HepG2 (cell line): ENCODE results near the gene CEBPA. TPM values are rescaled to one million over a fixed set of nuclear protein-coding genes. Genes with fewer than 3 reads are reported as not detected.

Experiments
- CREM ChIP-seq, 2 experiments: sonication (generic) in 1 of 2; formaldehyde crosslinking in 1 of 2; IDR thresholded peaks; 2 replicates each; pipeline versions ENCODE4 v1.4.0 to v1.6.1; 2016 to 2020; ENCODE audit warnings: antibody characterized with exemption in 1 of 2, mild to moderate bottlenecking in 1 of 2, missing genetic modification reagents in 1 of 2
- GLI4 ChIP-seq: sonication (generic); formaldehyde crosslinking; IDR thresholded peaks from 2 replicates; pipeline ENCODE4 v1.5.1; 2020; ENCODE audit warnings: missing genetic modification reagents, mild to moderate bottlenecking, moderate library complexity, borderline replicate concordance
- HMGA1 ChIP-seq: sonication (generic); formaldehyde crosslinking; conservative IDR thresholded peaks from 2 replicates; pipeline ENCODE4 v1.4.0; 2020; ENCODE audit warnings: missing genetic modification reagents
- HNRNPK ChIP-seq: fragments of 200-400 bp; formaldehyde crosslinking; IDR thresholded peaks from 2 replicates; pipeline ENCODE4 v1.6.1; 2018; ENCODE audit warnings: low read length, low read depth, moderate library complexity, mild to moderate bottlenecking; ENCODE audit not compliant: poor library complexity, severe bottlenecking
- IRX3 ChIP-seq: sonication (generic); formaldehyde crosslinking; IDR thresholded peaks from 2 replicates; pipeline ENCODE4 v1.8.1; 2023; ENCODE audit warnings: mild to moderate bottlenecking, low read depth, missing genetic modification reagents, borderline replicate concordance
- LRRFIP1 ChIP-seq: sonication (generic); formaldehyde crosslinking; conservative IDR thresholded peaks from 2 replicates; pipeline ENCODE4 v1.4.0; 2020; ENCODE audit warnings: missing genetic modification reagents
- MAFF ChIP-seq: IDR thresholded peaks from 2 replicates; pipeline ENCODE4 v1.6.1; 2011; ENCODE audit warnings: low read depth, low read length, improper control_type of control experiment
- NFKBIZ ChIP-seq: IDR thresholded peaks from 2 replicates; pipeline ENCODE4 v1.6.1; 2018; ENCODE audit warnings: missing genetic modification reagents, missing compliant biosample characterization
- TEAD3 ChIP-seq: optimal IDR thresholded peaks from 2 replicates; pipeline ENCODE3; 2016; ENCODE audit warnings: borderline replicate concordance
- XRCC5 ChIP-seq: fragments of 200-400 bp; formaldehyde crosslinking; optimal IDR thresholded peaks from 2 replicates; pipeline ENCODE3; 2017; ENCODE audit warnings: mild to moderate bottlenecking, low read length
- ZFP1 ChIP-seq: IDR thresholded peaks from 2 replicates; pipeline ENCODE4 v1.6.1; 2016
- ZFP62 ChIP-seq: sonication (generic); formaldehyde crosslinking; IDR thresholded peaks from 2 replicates; pipeline ENCODE4 v1.4.0; 2020; ENCODE audit warnings: missing genetic modification reagents
- ZNF124 ChIP-seq: sonication (generic); formaldehyde crosslinking; IDR thresholded peaks from 2 replicates; pipeline ENCODE4 v1.4.0; 2020; ENCODE audit warnings: missing genetic modification reagents
- ZNF407 ChIP-seq: sonication (generic); formaldehyde crosslinking; IDR thresholded peaks from one replicate; pipeline ENCODE4 v1.5.1; 2020; ENCODE audit warnings: mild to moderate bottlenecking, missing genetic modification reagents; ENCODE audit errors: not compliant biosample characterization
- ZNF564 ChIP-seq: sonication (generic); formaldehyde crosslinking; IDR thresholded peaks from 2 replicates; pipeline ENCODE4 v1.8.1; 2023; ENCODE audit warnings: mild to moderate bottlenecking, missing genetic modification reagents
- ZNF615 ChIP-seq: sonication (generic); formaldehyde crosslinking; IDR thresholded peaks from 2 replicates; pipeline ENCODE4 v1.5.0; 2020; ENCODE audit warnings: mild to moderate bottlenecking, missing genetic modification reagents, borderline replicate concordance
- polyA plus RNA-seq, 8 experiments: library from polyadenylated mRNA; depleted of rRNA in 3 of 8; stranded (reverse) in 7 of 8; unstranded in 1 of 8; fragments of >200 nt; fragmentation: Illumina TruSeq in 4 of 8; extraction: Trizol in 4 of 8; gene quantifications; 2 replicates each; pipeline versions ENCODE4 v1.2.1 to v1.2.3, GENCODE V29; 2011 to 2016; ENCODE audit warnings: low read depth in 4 of 8, missing spikeins in 1 of 8, mixed read lengths in 1 of 8; ENCODE audit not compliant: insufficient read depth in 1 of 8
- total RNA-seq, 5 experiments: library from RNA; depleted of rRNA; stranded (reverse); fragments of >200 nt; fragmentation: Illumina TruSeq; extraction: Trizol; gene quantifications; 2 replicates each; pipeline ENCODE4 v1.2.3, GENCODE V29; 2016; ENCODE audit warnings: low read depth in 1 of 5
- TF ChIP-seq, protein P1 (sequence below): IDR thresholded peaks from 2 replicates; pipeline ENCODE4 v1.6.1; 2016

Gene CEBPA
- total and polyA plus RNA-seq, 2 of the 13 experiments (the other 11 are each of a cell fraction or from before 2014, with no cell fraction given), result 24.8 to 103 TPM

DNA sequence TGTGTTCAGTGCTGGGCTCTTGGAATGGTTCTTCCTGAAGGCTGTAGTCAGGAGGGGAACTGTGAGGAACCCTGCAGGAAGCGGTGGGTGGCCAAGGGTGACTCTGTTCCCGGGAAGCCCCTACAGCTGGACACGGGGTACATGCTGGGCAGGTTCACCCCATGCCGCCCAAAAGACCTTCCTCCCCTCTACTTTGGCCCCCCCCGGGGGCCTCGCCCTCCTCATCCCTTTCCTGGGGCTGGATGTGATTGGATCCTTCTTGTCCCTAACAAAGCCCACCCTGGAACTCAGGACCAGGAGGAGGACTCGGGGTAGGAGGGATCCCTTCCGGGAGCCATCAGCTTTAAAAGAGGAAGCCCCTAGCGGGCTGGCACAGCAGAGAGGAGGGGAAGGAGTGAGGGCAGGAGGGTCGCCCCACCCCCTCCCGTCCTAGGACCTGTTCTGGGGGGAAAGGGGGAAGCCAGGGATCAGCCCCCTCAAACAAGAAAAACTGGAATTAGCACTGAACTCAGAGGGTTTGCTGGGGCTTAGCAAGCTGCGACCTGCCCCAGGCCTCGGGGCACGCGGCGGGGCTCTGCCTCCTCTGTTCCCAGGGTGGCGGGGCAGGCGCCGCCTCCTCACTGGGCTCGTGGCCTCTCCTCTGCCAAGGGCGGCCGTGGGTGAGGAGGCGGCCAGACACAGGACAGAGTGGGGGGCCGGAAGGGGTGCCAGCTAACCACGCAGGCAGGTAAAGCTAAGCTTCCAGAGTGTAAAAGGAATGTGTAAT, 4.0 kb downstream of the CEBPA start (continued):
- TF ChIP-seq, protein P1, sequence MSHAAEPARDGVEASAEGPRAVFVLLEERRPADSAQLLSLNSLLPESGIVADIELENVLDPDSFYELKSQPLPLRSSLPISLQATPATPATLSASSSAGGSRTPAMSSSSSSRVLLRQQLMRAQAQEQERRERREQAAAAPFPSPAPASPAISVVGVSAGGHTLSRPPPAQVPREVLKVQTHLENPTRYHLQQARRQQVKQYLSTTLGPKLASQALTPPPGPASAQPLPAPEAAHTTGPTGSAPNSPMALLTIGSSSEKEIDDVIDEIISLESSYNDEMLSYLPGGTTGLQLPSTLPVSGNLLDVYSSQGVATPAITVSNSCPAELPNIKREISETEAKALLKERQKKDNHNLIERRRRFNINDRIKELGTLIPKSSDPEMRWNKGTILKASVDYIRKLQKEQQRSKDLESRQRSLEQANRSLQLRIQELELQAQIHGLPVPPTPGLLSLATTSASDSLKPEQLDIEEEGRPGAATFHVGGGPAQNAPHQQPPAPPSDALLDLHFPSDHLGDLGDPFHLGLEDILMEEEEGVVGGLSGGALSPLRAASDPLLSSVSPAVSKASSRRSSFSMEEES (CRISPR knock-in tag), result no peak
- TF ChIP-seq GLI4 (CRISPR knock-in tag) (0 out of 2 replicates have a peak, but pooled peaks have one; percentile 22), ZFP1 (no peak), HMGA1 (CRISPR knock-in tag) (no peak), CREM (IDR thresholded peaks at IDR 0.05) (no peak), CREM (CRISPR knock-in tag; IDR thresholded peaks at IDR 0.05) (no peak), ZNF564 (CRISPR knock-in tag) (no peak), XRCC5 (peak; percentile 8), IRX3 (CRISPR knock-in tag) (no peak), ZNF407 (CRISPR knock-in tag) (peak; percentile 25), HNRNPK (no peak), LRRFIP1 (CRISPR knock-in tag) (no peak), TEAD3 (CRISPR knock-in tag) (no peak), NFKBIZ (CRISPR knock-in tag) (no peak), ZFP62 (no peak), ZNF615 (CRISPR knock-in tag) (no peak), ZNF124 (CRISPR knock-in tag) (no peak), MAFF (no peak)
